ENCODE results near the gene MED13L.

Gene MED13L

DNA sequence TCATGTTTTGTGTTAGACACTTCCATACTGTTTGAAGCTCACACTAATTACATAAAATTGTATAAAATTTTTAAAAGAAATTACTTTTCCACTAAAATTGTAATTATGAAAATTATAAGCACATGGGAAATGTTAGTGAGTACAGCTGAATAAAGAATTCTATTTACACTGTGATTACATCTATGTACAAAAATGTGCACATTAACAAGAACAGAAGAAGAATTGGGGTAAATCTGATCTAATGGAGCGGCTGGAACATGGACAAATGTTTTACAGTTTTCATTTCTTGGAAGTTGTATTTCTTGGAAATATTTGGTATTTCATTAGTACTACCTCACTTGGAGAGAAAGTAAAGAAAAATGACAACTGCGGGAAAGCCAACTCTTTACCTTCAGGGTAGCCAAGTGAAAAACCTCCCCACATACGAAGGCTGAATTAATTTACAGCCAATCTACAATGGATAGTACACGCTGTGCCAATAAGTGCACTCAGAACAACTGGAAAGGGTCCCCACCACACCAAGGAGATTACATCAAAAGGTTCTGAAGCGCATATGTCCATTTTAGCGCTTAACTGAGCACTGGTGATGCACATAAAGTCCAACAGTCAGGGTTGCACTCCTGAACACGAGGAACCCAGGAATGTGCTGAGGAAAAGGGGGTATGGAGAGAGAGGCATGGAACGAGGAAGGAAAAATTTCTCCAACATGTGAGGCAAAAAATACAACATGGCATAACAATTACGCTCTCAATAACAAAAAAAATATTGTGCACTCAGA is 17.5 kb downstream of the MED13L start:
- H3K27me3 ChIP-seq (ENCODE audit: low read length): no peaks in the 10 kb centered on the region
- H3K9me3 ChIP-seq (ENCODE audit: insufficient read depth, low read length): no peaks in the 10 kb centered on the region
- no peak overlapping the region for H3K9ac ChIP-seq (ENCODE audit: low read length)
- no peak overlapping the region for H2AFZ ChIP-seq (ENCODE audit: low read depth, low read length, severe bottlenecking)
- TF ChIP-seq, protein P1, sequence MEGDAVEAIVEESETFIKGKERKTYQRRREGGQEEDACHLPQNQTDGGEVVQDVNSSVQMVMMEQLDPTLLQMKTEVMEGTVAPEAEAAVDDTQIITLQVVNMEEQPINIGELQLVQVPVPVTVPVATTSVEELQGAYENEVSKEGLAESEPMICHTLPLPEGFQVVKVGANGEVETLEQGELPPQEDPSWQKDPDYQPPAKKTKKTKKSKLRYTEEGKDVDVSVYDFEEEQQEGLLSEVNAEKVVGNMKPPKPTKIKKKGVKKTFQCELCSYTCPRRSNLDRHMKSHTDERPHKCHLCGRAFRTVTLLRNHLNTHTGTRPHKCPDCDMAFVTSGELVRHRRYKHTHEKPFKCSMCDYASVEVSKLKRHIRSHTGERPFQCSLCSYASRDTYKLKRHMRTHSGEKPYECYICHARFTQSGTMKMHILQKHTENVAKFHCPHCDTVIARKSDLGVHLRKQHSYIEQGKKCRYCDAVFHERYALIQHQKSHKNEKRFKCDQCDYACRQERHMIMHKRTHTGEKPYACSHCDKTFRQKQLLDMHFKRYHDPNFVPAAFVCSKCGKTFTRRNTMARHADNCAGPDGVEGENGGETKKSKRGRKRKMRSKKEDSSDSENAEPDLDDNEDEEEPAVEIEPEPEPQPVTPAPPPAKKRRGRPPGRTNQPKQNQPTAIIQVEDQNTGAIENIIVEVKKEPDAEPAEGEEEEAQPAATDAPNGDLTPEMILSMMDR (IDR thresholded peaks at IDR 0.05; ENCODE audit: insufficient read depth, low read length, poor library complexity, severe bottlenecking): no peak
- peaks cover 59% of the 10 kb centered on the region for H4K20me1 ChIP-seq (ENCODE audit: low read depth, low read length)
- no peak overlapping the region for H3K4me3 ChIP-seq (ENCODE audit: insufficient read depth, low read length, poor library complexity, severe bottlenecking)
- no peak overlapping the region for H3K27ac ChIP-seq (ENCODE audit: low read depth, low read length)
- H3K79me2 ChIP-seq (ENCODE audit: insufficient read depth, low read length): peaks cover 28% of the 10 kb centered on the region
- H3K36me3 ChIP-seq (ENCODE audit: low read length): no peaks in the 10 kb centered on the region
- no peak overlapping the region for H3K4me2 ChIP-seq (ENCODE audit: low read depth, low read length, poor library complexity, severe bottlenecking)
- no peaks in the 10 kb centered on the region for H3F3A ChIP-seq (ENCODE audit: insufficient read depth)
- H3K9me2 ChIP-seq (replicated peaks; ENCODE audit: insufficient read depth, low read length): no peaks in the 10 kb centered on the region

DNA sequence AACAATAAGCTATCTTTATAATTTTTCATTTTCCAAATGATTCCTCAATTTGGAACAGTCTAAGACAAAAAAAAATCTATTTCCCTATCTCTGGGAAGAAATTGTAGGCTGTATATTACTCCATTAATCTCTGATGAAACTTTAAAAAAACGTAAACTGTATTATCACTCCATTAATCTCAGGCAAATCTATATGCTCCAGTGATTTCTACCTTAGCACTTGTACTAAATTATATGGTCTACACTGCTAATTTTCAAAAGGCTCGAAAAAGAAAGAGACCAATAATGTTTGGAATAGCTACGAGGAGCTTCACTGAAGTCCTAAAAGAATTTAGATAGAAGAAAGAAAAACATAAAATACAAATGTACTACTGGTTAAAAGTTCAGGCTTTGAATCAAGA is 19.7 kb downstream of the MED13L start:
- Histone ChIP-seq H3K4me3 (ENCODE audit: insufficient read depth, low read length, poor library complexity, severe bottlenecking) (no peak overlapping the region), H3K79me2 (ENCODE audit: insufficient read depth, low read length) (peaks cover 34% of the 10 kb centered on the region), H3K27me3 (ENCODE audit: low read length) (no peaks in the 10 kb centered on the region), H3K9ac (ENCODE audit: low read length) (no peak overlapping the region), H3F3A (ENCODE audit: insufficient read depth) (no peaks in the 10 kb centered on the region), H3K36me3 (ENCODE audit: low read length) (no peaks in the 10 kb centered on the region), H3K4me2 (ENCODE audit: low read depth, low read length, poor library complexity, severe bottlenecking) (no peak overlapping the region), H3K27ac (ENCODE audit: low read depth, low read length) (no peak overlapping the region), H3K9me3 (ENCODE audit: insufficient read depth, low read length) (no peaks in the 10 kb centered on the region), H4K20me1 (ENCODE audit: low read depth, low read length) (peaks cover 39% of the 10 kb centered on the region), H2AFZ (ENCODE audit: low read depth, low read length, severe bottlenecking) (no peak overlapping the region), H3K9me2 (replicated peaks; ENCODE audit: insufficient read depth, low read length) (no peaks in the 10 kb centered on the region)
- no peak for TF ChIP-seq EZH2phosphoT487 (conservative IDR thresholded peaks at IDR 0.05; ENCODE audit: low read length)
- TF ChIP-seq, protein P1 (IDR thresholded peaks at IDR 0.05; ENCODE audit: insufficient read depth, low read length, poor library complexity, severe bottlenecking): no peak

DNA sequence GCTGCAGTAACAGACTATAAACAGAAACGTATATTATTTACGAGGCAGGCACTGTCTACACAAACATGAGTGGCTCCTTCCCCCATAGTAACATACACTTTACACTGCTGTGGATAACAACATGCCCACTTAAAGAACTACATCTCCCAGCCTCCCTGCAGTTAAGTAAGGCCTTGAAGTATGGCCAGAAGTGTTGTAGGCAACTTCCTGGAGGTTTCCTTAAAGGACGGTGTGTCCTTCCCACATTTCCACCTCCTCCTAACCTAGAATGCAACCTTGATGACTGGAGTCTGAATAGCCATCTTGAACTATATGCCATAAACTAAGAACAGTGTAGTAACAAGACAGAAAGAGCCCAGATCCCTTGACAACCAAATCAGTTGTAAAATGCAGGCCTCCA is 20.3 kb downstream of the MED13L start:
- Histone ChIP-seq H2AFZ (ENCODE audit: low read depth, low read length, severe bottlenecking) (no peak overlapping the region), H3K4me2 (ENCODE audit: low read depth, low read length, poor library complexity, severe bottlenecking) (no peak overlapping the region), H3K27me3 (ENCODE audit: low read length) (no peaks in the 10 kb centered on the region), H3K9me2 (replicated peaks; ENCODE audit: insufficient read depth, low read length) (no peaks in the 10 kb centered on the region), H3K4me3 (ENCODE audit: insufficient read depth, low read length, poor library complexity, severe bottlenecking) (no peak overlapping the region), H3K79me2 (ENCODE audit: insufficient read depth, low read length) (peaks cover 41% of the 10 kb centered on the region), H3K9ac (ENCODE audit: low read length) (no peak overlapping the region), H3F3A (ENCODE audit: insufficient read depth) (no peaks in the 10 kb centered on the region), H3K36me3 (ENCODE audit: low read length) (no peaks in the 10 kb centered on the region), H3K9me3 (ENCODE audit: insufficient read depth, low read length) (no peaks in the 10 kb centered on the region), H4K20me1 (ENCODE audit: low read depth, low read length) (peaks cover 33% of the 10 kb centered on the region), H3K27ac (ENCODE audit: low read depth, low read length) (no peak overlapping the region)
- no peak for TF ChIP-seq EZH2phosphoT487 (conservative IDR thresholded peaks at IDR 0.05; ENCODE audit: low read length)
- TF ChIP-seq, protein P1 (IDR thresholded peaks at IDR 0.05; ENCODE audit: insufficient read depth, low read length, poor library complexity, severe bottlenecking): no peak

All from SU-DHL-6 (cell line).